ENCODE data around the gene CLNK. TPM values are rescaled to one million over a fixed set of nuclear protein-coding genes. Genes with fewer than 3 reads are reported as not detected.

CLNK gene
- total and polyA plus RNA-seq, 2 experiments from 2014 or later, result not detected

DNA sequence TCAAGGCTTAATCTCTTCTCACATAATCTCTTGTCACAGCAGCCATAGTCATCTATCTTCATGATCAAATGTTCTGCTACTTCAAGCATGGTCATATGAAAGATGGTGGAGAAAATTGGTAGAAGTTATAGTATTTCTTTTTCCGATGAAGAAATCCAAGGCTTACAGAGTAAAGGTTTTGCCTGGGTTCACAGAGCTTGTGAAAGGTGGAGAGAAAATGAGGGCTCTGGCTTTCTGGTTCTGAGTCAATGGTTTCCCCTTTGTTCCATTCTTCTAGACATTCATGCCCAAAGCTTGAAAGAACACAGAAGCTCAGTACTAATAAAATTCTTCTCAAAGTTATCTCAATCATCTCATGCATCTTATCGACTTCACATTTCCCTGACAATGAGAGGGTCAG, 36.1 kb downstream of the CLNK start:
- WGBS (ENCODE audit: low lambda C conversion rate, missing lambda C conversion rate), result 48% methylated on average over 2 of the region's 2 CpGs

DNA sequence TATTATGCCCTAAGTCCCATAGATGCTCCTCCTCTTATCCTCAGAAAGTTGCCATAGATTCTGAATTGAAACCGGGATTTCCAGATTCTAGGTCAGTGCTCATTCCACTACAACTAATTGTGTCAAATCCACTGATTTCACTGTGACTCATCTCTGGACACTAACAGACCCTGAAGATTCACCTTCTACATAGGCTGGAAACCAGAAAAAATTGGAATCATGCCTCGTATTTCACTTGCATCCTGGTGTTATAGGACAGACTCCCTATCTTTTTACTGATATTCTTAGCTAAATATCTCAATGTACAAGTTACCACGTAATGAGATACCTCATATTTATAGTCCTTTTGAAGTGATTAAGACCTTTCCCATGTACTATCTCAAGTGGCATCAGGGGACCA, 36.7 kb downstream of the CLNK start:
- Histone ChIP-seq H3K27me3 (no peaks in the 10 kb centered on the region), H3K4me3 (no peak overlapping the region), H3K79me2 (no peaks in the 10 kb centered on the region), H4K20me1 (ENCODE audit: insufficient read depth, poor library complexity, severe bottlenecking) (no peaks in the 10 kb centered on the region), H3K4me1 (ENCODE audit: insufficient read depth) (no peaks in the 10 kb centered on the region), H3K9me2 (replicated peaks; ENCODE audit: insufficient read depth) (no peaks in the 10 kb centered on the region), H3K4me2 (no peak overlapping the region), H3K36me3 (replicated peaks; ENCODE audit: insufficient read depth, low read depth) (no peaks in the 10 kb centered on the region), H2AFZ (no peak overlapping the region), H3K9me3 (ENCODE audit: low read depth) (no peaks in the 10 kb centered on the region), H3K27ac (no peak overlapping the region)
- WGBS (ENCODE audit: low lambda C conversion rate, missing lambda C conversion rate), result 56% methylated on average over 3 of the region's 3 CpGs
- no peak for DNase-seq (ENCODE audit: low spot score)
- TF ChIP-seq EZH2 (IDR thresholded peaks at IDR 0.05; ENCODE audit: borderline replicate concordance) (no peak), EZH2phosphoT487 (IDR thresholded peaks at IDR 0.05; ENCODE audit: low read depth, severe bottlenecking, unreplicated experiment) (no peak)
- TF ChIP-seq, protein P1, sequence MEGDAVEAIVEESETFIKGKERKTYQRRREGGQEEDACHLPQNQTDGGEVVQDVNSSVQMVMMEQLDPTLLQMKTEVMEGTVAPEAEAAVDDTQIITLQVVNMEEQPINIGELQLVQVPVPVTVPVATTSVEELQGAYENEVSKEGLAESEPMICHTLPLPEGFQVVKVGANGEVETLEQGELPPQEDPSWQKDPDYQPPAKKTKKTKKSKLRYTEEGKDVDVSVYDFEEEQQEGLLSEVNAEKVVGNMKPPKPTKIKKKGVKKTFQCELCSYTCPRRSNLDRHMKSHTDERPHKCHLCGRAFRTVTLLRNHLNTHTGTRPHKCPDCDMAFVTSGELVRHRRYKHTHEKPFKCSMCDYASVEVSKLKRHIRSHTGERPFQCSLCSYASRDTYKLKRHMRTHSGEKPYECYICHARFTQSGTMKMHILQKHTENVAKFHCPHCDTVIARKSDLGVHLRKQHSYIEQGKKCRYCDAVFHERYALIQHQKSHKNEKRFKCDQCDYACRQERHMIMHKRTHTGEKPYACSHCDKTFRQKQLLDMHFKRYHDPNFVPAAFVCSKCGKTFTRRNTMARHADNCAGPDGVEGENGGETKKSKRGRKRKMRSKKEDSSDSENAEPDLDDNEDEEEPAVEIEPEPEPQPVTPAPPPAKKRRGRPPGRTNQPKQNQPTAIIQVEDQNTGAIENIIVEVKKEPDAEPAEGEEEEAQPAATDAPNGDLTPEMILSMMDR (IDR thresholded peaks at IDR 0.05; ENCODE audit: poor library complexity), result no peak

More for the DNA sequence above, 36.1 kb downstream of the CLNK start:
- no peak overlapping the region for H3K27ac ChIP-seq
- no peaks in the 10 kb centered on the region for H4K20me1 ChIP-seq (ENCODE audit: insufficient read depth, poor library complexity, severe bottlenecking)
- H3K4me1 ChIP-seq (ENCODE audit: insufficient read depth), result no peaks in the 10 kb centered on the region
- no peak overlapping the region for H2AFZ ChIP-seq
- H3K27me3 ChIP-seq, result no peaks in the 10 kb centered on the region
- no peak overlapping the region for H3K4me3 ChIP-seq
- DNase-seq (ENCODE audit: low spot score), result no peak
- H3K79me2 ChIP-seq, result no peaks in the 10 kb centered on the region
- H3K4me2 ChIP-seq, result no peak overlapping the region
- H3K9me3 ChIP-seq (ENCODE audit: low read depth), result no peaks in the 10 kb centered on the region
- no peaks in the 10 kb centered on the region for H3K9me2 ChIP-seq (replicated peaks; ENCODE audit: insufficient read depth)
- TF ChIP-seq EZH2 (IDR thresholded peaks at IDR 0.05; ENCODE audit: borderline replicate concordance), result no peak
- no peak for TF ChIP-seq EZH2phosphoT487 (IDR thresholded peaks at IDR 0.05; ENCODE audit: low read depth, severe bottlenecking, unreplicated experiment)
- TF ChIP-seq, protein P1 (IDR thresholded peaks at IDR 0.05; ENCODE audit: poor library complexity), result no peak
- no peaks in the 10 kb centered on the region for H3K36me3 ChIP-seq (replicated peaks; ENCODE audit: insufficient read depth, low read depth)

DNA sequence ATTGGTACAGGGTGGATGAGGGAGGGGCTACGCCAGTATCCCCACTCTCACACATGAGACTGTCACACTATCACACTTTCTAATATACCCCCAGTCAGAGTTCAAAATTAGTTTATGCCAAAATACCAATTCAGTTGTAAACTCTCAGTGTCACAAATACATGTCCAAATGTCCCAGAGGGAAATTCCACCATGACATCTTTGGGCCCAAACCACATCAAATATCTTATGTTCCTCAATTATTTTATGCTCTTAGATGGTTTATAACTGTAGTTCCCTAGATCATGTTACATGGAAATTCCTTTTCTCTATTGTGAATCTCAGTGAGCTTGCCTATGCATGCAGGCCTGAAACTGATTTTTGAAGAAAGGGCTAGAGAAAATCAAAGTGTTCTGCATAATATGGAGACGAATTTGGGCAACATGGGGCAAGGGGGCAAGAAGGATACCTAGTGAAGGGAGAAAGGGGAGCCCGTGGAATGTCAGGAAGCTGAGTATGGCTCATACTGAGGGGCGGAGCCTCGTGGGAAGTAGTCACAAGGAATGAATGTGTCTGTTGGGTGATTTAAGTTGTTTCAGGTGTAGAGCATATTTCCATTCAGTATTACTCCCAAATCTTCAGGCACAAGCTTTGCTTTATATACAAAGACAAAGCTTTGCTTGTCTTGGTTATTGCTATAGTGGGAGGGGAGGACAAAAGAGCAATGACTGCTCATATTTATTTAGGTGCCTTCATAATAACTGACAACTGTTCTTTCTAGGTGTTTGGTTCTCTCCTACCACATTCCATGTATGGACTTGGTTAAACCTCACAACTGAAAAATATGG, 40.8 kb downstream of the CLNK start:
- no peaks in the 10 kb centered on the region for H3K4me1 ChIP-seq (ENCODE audit: insufficient read depth)
- H3K4me3 ChIP-seq, result no peak overlapping the region
- no peaks in the 10 kb centered on the region for H3K27me3 ChIP-seq
- no peak overlapping the region for H2AFZ ChIP-seq
- no peak overlapping the region for H3K4me2 ChIP-seq
- H3K79me2 ChIP-seq, result no peaks in the 10 kb centered on the region
- TF ChIP-seq EZH2phosphoT487 (IDR thresholded peaks at IDR 0.05; ENCODE audit: low read depth, severe bottlenecking, unreplicated experiment) (no peak), EZH2 (IDR thresholded peaks at IDR 0.05; ENCODE audit: borderline replicate concordance) (no peak)
- TF ChIP-seq, protein P1 (IDR thresholded peaks at IDR 0.05; ENCODE audit: poor library complexity), result no peak
- WGBS (ENCODE audit: low lambda C conversion rate, missing lambda C conversion rate), result 87% methylated on average over 5 of the region's 5 CpGs
- H4K20me1 ChIP-seq (ENCODE audit: insufficient read depth, poor library complexity, severe bottlenecking), result no peaks in the 10 kb centered on the region
- H3K27ac ChIP-seq, result no peak overlapping the region
- H3K36me3 ChIP-seq (replicated peaks; ENCODE audit: insufficient read depth, low read depth), result no peaks in the 10 kb centered on the region
- H3K9me3 ChIP-seq (ENCODE audit: low read depth), result no peaks in the 10 kb centered on the region
- no peaks in the 10 kb centered on the region for H3K9me2 ChIP-seq (replicated peaks; ENCODE audit: insufficient read depth)
- DNase-seq (ENCODE audit: low spot score), result no peak
